Upper lobe of right lung (tissue), 1 donor: Measurements from ENCODE around the gene AK8. TPM values are rescaled to one million over a fixed set of nuclear protein-coding genes. Genes with fewer than 3 reads are reported as not detected.

Experiments used
- ATAC-seq: fragments of 200-7000 bp; cut with Tn5 transposase; one replicate; pipeline ENCODE4 v1.9.1; 2020; ENCODE audit warnings: mild to moderate bottlenecking, moderate library complexity
- DNase-seq: peaks from one replicate; pipeline ENCODE4 v3.0.0-alpha.2; 2020
- H3K27ac ChIP-seq: fragments of 200-600 bp; one replicate; pipeline ENCODE4 v1.8.0; 2022
- H3K27me3 ChIP-seq: fragments of 200-600 bp; one replicate; pipeline ENCODE4 v1.8.0; 2022; ENCODE audit warnings: mild to moderate bottlenecking
- H3K36me3 ChIP-seq: fragments of 200-600 bp; one replicate; pipeline ENCODE4 v1.8.0; 2022
- H3K4me1 ChIP-seq: fragments of 200-600 bp; one replicate; pipeline ENCODE4 v1.8.0; 2022
- H3K4me3 ChIP-seq: fragments of 200-600 bp; one replicate; pipeline ENCODE4 v1.8.0; 2022; ENCODE audit warnings: mild to moderate bottlenecking
- H3K9me3 ChIP-seq: fragments of 200-600 bp; one replicate; pipeline ENCODE4 v1.8.0; 2022
- CTCF ChIP-seq: fragments of 200-600 bp; IDR thresholded peaks from one replicate; pipeline ENCODE4 v1.8.0; 2022; ENCODE audit warnings: antibody characterized with exemption
- intact Hi-C: fragments of 100-400 bp; cut with DNase I; formaldehyde crosslinking; loops from one replicate; pipeline ENCODE4 v1.11.0; 2022
- total RNA-seq: library from RNA; stranded (reverse); fragmentation: NEBNext Ultra II Directional; extraction: Animal tissue kit (Norgen Biotek cat#: 25700); gene quantifications from one replicate; pipeline ENCODE4 v1.2.1, GENCODE V29; 2021
- donor health status: DM: no; HTN: yes; CAD: no; lungs with severe emphysema.

The AK8 gene
- total RNA-seq, 1 donor from 2014 or later = 0.55 TPM

DNA sequence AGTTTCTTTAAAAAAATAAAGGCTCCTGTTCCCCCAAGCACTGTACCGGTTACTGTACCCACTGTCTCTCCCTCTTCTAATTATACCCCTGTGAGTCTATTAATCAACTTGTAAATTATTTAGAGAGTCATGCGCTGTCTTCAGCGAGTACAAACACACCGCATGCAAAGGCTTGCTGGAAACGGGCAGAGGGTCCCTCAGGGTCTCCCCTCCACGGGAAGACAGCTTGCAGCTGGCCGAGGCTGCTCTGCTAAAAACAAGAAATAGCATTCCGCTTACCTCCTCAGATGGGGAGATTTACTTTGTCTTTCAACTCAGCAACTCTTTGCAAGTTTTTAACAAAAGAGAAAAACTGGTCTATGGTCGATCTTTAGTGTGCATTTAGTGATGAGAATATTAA, 71.8 kb downstream of the AK8 start:
- ATAC-seq = no peak
- DNase-seq = no peak
- no peak for TF ChIP-seq CTCF
- Histone ChIP-seq H3K27me3 (peaks cover 17% of the 10 kb centered on the region), H3K9me3 (no peaks in the 10 kb centered on the region), H3K4me1 (no peaks in the 10 kb centered on the region), H3K4me3 (no peak overlapping the region), H3K36me3 (no peaks in the 10 kb centered on the region), H3K27ac (no peak overlapping the region)
- intact Hi-C loops = loop anchor here (10.0 kb wide), 1 partner anchor 302 kb away; no protein-coding TSS in a partner anchor

DNA sequence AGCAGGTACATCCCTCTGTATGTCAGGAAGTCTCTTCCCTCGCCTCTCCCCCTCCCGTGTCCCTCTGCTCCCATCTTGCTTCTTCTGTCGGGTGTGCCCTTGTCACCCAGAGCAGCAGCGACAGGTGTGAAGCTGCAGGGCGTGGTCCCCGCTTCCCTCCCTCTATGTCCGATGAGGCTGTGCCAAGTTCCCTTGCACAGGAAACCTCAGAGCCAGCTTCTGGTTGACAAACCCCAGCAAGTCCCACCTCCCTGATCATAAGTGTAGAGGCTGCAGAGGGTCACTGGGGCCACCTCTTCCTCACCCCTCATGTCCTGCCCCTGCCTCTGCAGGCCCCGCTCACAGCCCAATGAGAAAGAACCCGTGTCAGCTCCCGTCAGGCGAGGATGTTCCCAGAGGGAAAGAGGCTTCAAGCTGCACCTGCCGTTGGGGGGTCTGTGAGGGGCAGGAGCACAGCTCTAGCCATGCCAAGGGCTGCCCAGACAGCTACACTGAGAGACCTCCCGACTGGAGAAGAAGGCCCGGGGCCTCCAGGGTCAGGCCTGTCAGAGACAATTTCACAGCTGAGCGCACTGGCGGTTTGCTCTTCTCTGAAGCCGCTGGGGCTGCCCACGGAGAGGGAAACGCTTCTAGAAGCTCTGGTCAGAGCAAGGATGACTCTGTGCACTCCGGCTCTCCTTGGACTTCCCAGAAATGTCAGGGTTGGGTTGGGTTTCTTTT, 73.3 kb downstream of the AK8 start:
- no peak for TF ChIP-seq CTCF
- no peak for ATAC-seq
- no peak overlapping the region for H3K4me3 ChIP-seq
- H3K9me3 ChIP-seq = no peaks in the 10 kb centered on the region
- no peaks in the 10 kb centered on the region for H3K36me3 ChIP-seq
- H3K4me1 ChIP-seq = peaks cover 4% of the 10 kb centered on the region
- peaks cover 24% of the 10 kb centered on the region for H3K27me3 ChIP-seq
- H3K27ac ChIP-seq = no peak overlapping the region
- intact Hi-C loops = loop anchor here (10.0 kb wide), 1 partner anchor 300 kb away; no protein-coding TSS in a partner anchor
- DNase-seq = no peak

DNA sequence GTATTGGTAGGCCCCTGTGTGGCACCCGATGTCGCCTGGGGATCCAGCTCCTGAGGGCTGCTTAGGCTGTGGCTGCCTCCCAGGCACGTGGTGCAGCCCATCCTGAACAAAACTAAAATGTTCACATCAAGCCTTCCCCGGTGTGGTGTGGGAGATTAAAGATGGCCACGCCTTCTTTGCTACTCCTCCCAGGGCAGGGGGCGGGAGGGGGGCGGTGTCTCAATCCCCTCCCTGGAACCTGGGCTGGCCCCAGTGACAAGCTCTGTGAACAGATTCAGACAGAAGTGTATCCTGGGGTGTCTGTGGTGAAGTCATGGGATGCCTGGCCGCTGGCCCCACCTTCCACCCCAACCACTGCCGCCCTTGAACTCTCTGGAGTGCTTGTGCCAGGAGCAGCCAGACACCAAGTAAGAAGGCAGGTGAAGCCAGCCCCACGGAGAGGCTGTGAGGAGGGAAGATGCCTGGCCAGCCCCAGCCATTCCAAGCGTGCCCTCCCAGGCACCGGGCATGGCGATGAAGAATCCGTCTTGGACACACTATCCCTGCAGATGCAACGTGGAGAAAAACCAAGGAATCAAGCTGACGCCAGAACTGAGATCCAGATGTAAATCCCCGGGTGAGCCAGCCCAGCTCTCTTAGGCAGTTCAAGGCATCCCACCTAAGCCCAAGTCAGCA, 75.8 kb downstream of the AK8 start:
- no peak for TF ChIP-seq CTCF
- Histone ChIP-seq H3K4me1 (peaks cover 5% of the 10 kb centered on the region), H3K27me3 (peaks cover 24% of the 10 kb centered on the region), H3K9me3 (no peaks in the 10 kb centered on the region), H3K4me3 (no peak overlapping the region), H3K27ac (no peak overlapping the region), H3K36me3 (no peaks in the 10 kb centered on the region)
- ATAC-seq (no peak), DNase-seq (no peak)
- intact Hi-C loops = loop anchor here (10.0 kb wide), 1 partner anchor 297 kb away; no protein-coding TSS in a partner anchor

GRCh38 chr9:132801659-132802058, 76.4 kb downstream of the AK8 start:
- no peaks in the 10 kb centered on the region for H3K9me3 ChIP-seq
- no peak for DNase-seq
- H3K4me3 ChIP-seq = no peak overlapping the region
- intact Hi-C loops = loop anchor here (10.0 kb wide), 1 partner anchor 297 kb away; no protein-coding TSS in a partner anchor
- no peaks in the 10 kb centered on the region for H3K36me3 ChIP-seq
- H3K27me3 ChIP-seq = peaks cover 20% of the 10 kb centered on the region
- ATAC-seq = no peak
- H3K27ac ChIP-seq = no peak overlapping the region
- peaks cover 5% of the 10 kb centered on the region for H3K4me1 ChIP-seq
- TF ChIP-seq CTCF = no peak

GRCh38 chr9:132800038-132800648, 77.9 kb downstream of the AK8 start:
- peaks cover 20% of the 10 kb centered on the region for H3K27me3 ChIP-seq
- DNase-seq (peak; percentile 89), ATAC-seq (peak; percentile 89)
- H3K4me1 ChIP-seq = peaks cover 5% of the 10 kb centered on the region
- no peaks in the 10 kb centered on the region for H3K36me3 ChIP-seq
- no peak overlapping the region for H3K4me3 ChIP-seq
- H3K27ac ChIP-seq = no peak overlapping the region
- TF ChIP-seq CTCF = peak; percentile 91
- no peaks in the 10 kb centered on the region for H3K9me3 ChIP-seq
- intact Hi-C loops = loop anchor here (10.0 kb wide), 1 partner anchor 295 kb away; no protein-coding TSS in a partner anchor
